Sigmoid colon (tissue), 7 donors: ENCODE results near the gene TMEM41B. TPM values are rescaled to one million over a fixed set of nuclear protein-coding genes. Genes with fewer than 3 reads are reported as not detected.
"Not testable (repeated sequence)": the region's sequence is repeated elsewhere in the genome, so short reads cannot be mapped to it uniquely, and the experiment has no call there.

Source experiments
- DNase-seq: peaks from one replicate; pipeline ENCODE4 v3.0.0-alpha.2; 2019
- H3K27ac ChIP-seq, 4 donors: fragments of 200-600 bp; sonication (generic); one replicate each; pipeline ENCODE4 v1.5.1; 2016 to 2019; ENCODE audit warnings: mild to moderate bottlenecking in 1 of 4
- H3K27me3 ChIP-seq, 3 donors: fragments of 200-600 bp; sonication (generic); one replicate each; pipeline ENCODE4 v1.5.1; 2019; ENCODE audit warnings: mild to moderate bottlenecking in 1 of 3
- H3K36me3 ChIP-seq, 4 donors: fragments of 200-600 bp; sonication (generic); one replicate each; pipeline ENCODE4 v1.5.1; 2016 to 2019
- H3K4me1 ChIP-seq, 4 donors: fragments of 200-600 bp; sonication (generic); one replicate each; pipeline ENCODE4 v1.5.1; 2017 to 2019
- H3K4me3 ChIP-seq, 4 donors: fragments of 200-600 bp; sonication (generic); one replicate each; pipeline ENCODE4 v1.5.1; 2017 to 2019; ENCODE audit warnings: mild to moderate bottlenecking in 2 of 4, moderate library complexity in 1 of 4
- H3K9me3 ChIP-seq, 4 donors: fragments of 200-600 bp in 3 of 4; sonication (generic) in 3 of 4; one replicate each; pipeline versions ENCODE4 v1.5.1 to v1.6.1; 2013 to 2019
- CTCF ChIP-seq, 4 experiments: fragments of 450-650 bp in 3 of 4; fragments of 200-600 bp in 1 of 4; IDR thresholded peaks; one replicate each; pipeline ENCODE4 v1.5.1; 2016 to 2019; ENCODE audit warnings: antibody characterized with exemption in 4 of 4, mild to moderate bottlenecking in 3 of 4, moderate library complexity in 2 of 4
- EP300 ChIP-seq, 4 donors: sonication (generic); formaldehyde crosslinking; IDR thresholded peaks; one replicate each; pipeline ENCODE4 v1.6.1; 2017; ENCODE audit warnings: antibody characterized with exemption in 4 of 4
- POLR2A ChIP-seq, 2 donors: fragments of 450-650 bp; IDR thresholded peaks; one replicate each; pipeline ENCODE4 v1.6.1; 2016; ENCODE audit warnings: antibody characterized with exemption in 2 of 2, mild to moderate bottlenecking in 2 of 2, moderate library complexity in 2 of 2
- POLR2AphosphoS5 ChIP-seq, 4 donors: sonication (generic); formaldehyde crosslinking; IDR thresholded peaks; one replicate each; pipeline ENCODE4 v1.6.1; 2017; ENCODE audit warnings: antibody characterized with exemption in 4 of 4
- WGBS, 2 donors: extraction: QIAGEN DNeasy Blood & Tissue Kit; methylation state at CpG; one replicate each; pipeline ENCODE4 v1.1.7; 2013; 5-methylcytosine and 5-hydroxymethylcytosine counted together
- intact Hi-C: fragments of 100-400 bp; cut with DNase I; formaldehyde crosslinking; loops from one replicate; pipeline ENCODE4 v1.15.1; 2023
- polyA plus RNA-seq, 3 donors: library from polyadenylated mRNA; stranded (reverse); fragments of 200-250 nt; gene quantifications; one replicate each; pipeline ENCODE4 v1.2.3, GENCODE V29; 2013
- small RNA-seq, 3 donors: library from RNA; depleted of rRNA; stranded (forward); fragments of <200 nt; gene quantifications; one replicate each; pipeline ENCODE3, GENCODE V24; 2016
- total RNA-seq, 4 donors: library from RNA; depleted of rRNA; stranded (reverse); fragments of >200 nt; gene quantifications; one replicate each; pipeline ENCODE4 v1.1.0, GENCODE V29; 2016
- donor health status: healthy with polysubstance abuse.
- donor health status: Bipolar disorder and iron deficiency.
- donor health status: healthy.

TMEM41B gene
- total and polyA plus RNA-seq, 7 donors, result 6.5 to 22.2 (median 20.4) TPM

DNA sequence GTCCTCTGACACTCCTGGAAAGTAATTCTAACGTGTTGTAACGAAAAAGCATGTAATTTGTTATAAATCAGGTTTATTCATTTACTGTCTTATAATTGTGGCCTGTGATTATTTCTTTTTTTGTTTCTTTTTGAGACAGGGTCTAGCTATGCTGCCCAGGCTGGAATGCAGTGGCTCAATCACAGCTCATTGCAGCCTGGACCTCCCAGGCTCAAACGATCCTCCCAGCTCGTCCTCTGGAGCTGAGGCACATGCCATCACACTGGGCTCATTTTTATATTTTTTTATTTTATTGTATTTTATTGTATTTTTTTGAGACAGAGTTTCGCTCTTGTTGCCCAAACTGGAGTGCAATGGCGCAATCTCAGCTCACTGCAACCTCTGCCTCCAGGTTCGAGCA, 65.1 kb downstream of the TMEM41B start:
- TF ChIP-seq EP300 (IDR thresholded peaks at IDR 0.05) (no peak), POLR2A (IDR thresholded peaks at IDR 0.05) (no peak), POLR2AphosphoS5 (IDR thresholded peaks at IDR 0.05) (no peak), CTCF (IDR thresholded peaks at IDR 0.05) (no peak)
- intact Hi-C loops, result no loop called here
- 97 to 98% methylated on average over 7 of the region's 7 CpGs for WGBS, 2 donors
- Histone ChIP-seq H3K27ac (no peak overlapping the region), H3K4me1 (peaks cover 0 to 20% (median 6%) of the 10 kb centered on the region in 4 donors), H3K27me3 (no peaks in the 10 kb centered on the region), H3K4me3 (no peak overlapping the region), H3K9me3 (no peaks in the 10 kb centered on the region), H3K36me3 (no peaks in the 10 kb centered on the region)
- DNase-seq, result no peak

- no peak for DNase-seq
- no peaks in the 10 kb centered on the region for H3K27me3 ChIP-seq
- no peaks in the 10 kb centered on the region for H3K9me3 ChIP-seq
- intact Hi-C loops, result no loop called here
- no peaks in the 10 kb centered on the region for H3K36me3 ChIP-seq
- H3K4me3 ChIP-seq, result no peak overlapping the region
- 94 to 97% methylated on average over 3 of the region's 3 CpGs for WGBS, 2 donors
- TF ChIP-seq POLR2AphosphoS5 (IDR thresholded peaks at IDR 0.05), result no peak
- TF ChIP-seq POLR2A (IDR thresholded peaks at IDR 0.05), result no peak
- TF ChIP-seq EP300 (IDR thresholded peaks at IDR 0.05), result no peak
- TF ChIP-seq CTCF (IDR thresholded peaks at IDR 0.05), result no peak
- peaks cover 0 to 16% (median 4%) of the 10 kb centered on the region in 4 donors for H3K4me1 ChIP-seq
- no peak overlapping the region for H3K27ac ChIP-seq
Observed at GRCh38 chr11:9247863-9248262, 66.5 kb downstream of the TMEM41B start.

DNA sequence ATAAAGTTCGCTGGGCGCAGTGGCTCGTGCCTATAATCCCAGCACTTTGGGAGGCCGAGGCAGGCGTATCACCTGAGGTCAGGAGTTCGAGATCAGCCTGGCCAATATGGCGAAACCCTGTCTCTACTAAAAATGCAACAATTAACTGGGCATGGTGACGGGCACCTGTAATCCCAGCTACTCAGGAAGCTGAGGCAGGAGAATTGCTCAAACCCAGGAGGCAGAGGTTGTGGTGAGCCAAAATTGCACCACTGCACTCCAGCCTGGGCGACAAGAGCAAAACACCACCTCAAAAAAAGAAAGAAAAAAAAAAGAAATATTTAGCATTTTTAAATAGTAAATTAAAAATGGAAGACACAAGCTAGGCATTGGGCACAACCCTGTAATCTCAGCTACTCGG, 78.2 kb downstream of the TMEM41B start:
- WGBS, 2 donors, result 92 to 95% methylated on average over 10 of the region's 10 CpGs
- H3K9me3 ChIP-seq, H3K4me3 ChIP-seq, H3K27ac ChIP-seq, H3K27me3 ChIP-seq, H3K36me3 ChIP-seq, intact Hi-C loops, DNase-seq: not testable (repeated sequence)
- H3K4me1 ChIP-seq, result peaks cover 0 to 26% (median 20%) of the 10 kb centered on the region in 4 donors

GRCh38 chr11:9232482-9232881, 81.9 kb downstream of the TMEM41B start:
- WGBS, 2 donors, result 94 to 95% methylated on average over 3 of the region's 3 CpGs
- peaks cover 0 to 35% (median 17%) of the 10 kb centered on the region in 4 donors for H3K4me1 ChIP-seq
- no peak overlapping the region for H3K4me3 ChIP-seq
- intact Hi-C loops, result no loop called here
- no peak for DNase-seq
- no peaks in the 10 kb centered on the region for H3K27me3 ChIP-seq
- no peaks in the 10 kb centered on the region for H3K9me3 ChIP-seq
- no peak for TF ChIP-seq POLR2A (IDR thresholded peaks at IDR 0.05)
- no peak for TF ChIP-seq EP300 (IDR thresholded peaks at IDR 0.05)
- no peak for TF ChIP-seq POLR2AphosphoS5 (IDR thresholded peaks at IDR 0.05)
- TF ChIP-seq CTCF (IDR thresholded peaks at IDR 0.05), result no peak
- peak overlapping the region in 2 of 4 donors; percentile 63 to 75 for H3K27ac ChIP-seq
- H3K36me3 ChIP-seq, result no peaks in the 10 kb centered on the region

GRCh38 chr11:9231848-9232177, 82.6 kb downstream of the TMEM41B start:
- DNase-seq, result no peak
- H3K4me3 ChIP-seq, result peak overlapping the region in 3 of 4 donors; percentile 19 to 35 (median 31)
- intact Hi-C loops, result no loop called here
- H3K9me3 ChIP-seq, result no peaks in the 10 kb centered on the region
- H3K27me3 ChIP-seq, result no peaks in the 10 kb centered on the region
- WGBS, 2 donors, result 2 to 9% methylated on average over 1 of the region's 1 CpG
- H3K36me3 ChIP-seq, result no peaks in the 10 kb centered on the region
- peaks cover 0 to 35% (median 17%) of the 10 kb centered on the region in 4 donors for H3K4me1 ChIP-seq
- H3K27ac ChIP-seq, result peak overlapping the region; percentile 55 to 75 (median 64)
- TF ChIP-seq CTCF (IDR thresholded peaks at IDR 0.05), result no peak

Small RNAs within 50 kb of the gene (small RNA-seq; reads per million reads assigned to genes)
- 0 reads per million in 3 donors for gene RF00017

Other genes with a start within 250 kb of the TMEM41B start
- 10 to 100 TPM in 3 of 4 donors, 1 to 10 TPM in 1; 7.5 to 22.9 (median 14.2) TPM for gene SCUBE2, start 223.0 kb downstream of the TMEM41B start, total RNA-seq
- 1 to 10 TPM; 2.3 to 6.0 (median 3.4) TPM for gene SCUBE2, start 223.0 kb downstream of the TMEM41B start, polyA plus RNA-seq
- gene DENND5A, start 49.2 kb downstream of the TMEM41B start, total RNA-seq, result 100 to 1,000 TPM in 1 of 4 donors, 10 to 100 TPM in 3; 89.2 to 130 (median 95.1) TPM
- gene DENND5A, start 49.2 kb downstream of the TMEM41B start, polyA plus RNA-seq, result 10 to 100 TPM in 2 of 3 donors, 1 to 10 TPM in 1; 9.7 to 19.3 (median 19.2) TPM
- gene IPO7, start 70.1 kb upstream of the TMEM41B start, total RNA-seq, result 100 to 1,000 TPM; 121 to 180 (median 145) TPM
- 10 to 100 TPM; 21.3 to 34.3 (median 27.6) TPM for gene IPO7, start 70.1 kb upstream of the TMEM41B start, polyA plus RNA-seq
- 10 to 100 TPM; 20.2 to 48.4 (median 32.4) TPM for gene ZNF143, start 146.4 kb upstream of the TMEM41B start, total RNA-seq
- gene ZNF143, start 146.4 kb upstream of the TMEM41B start, polyA plus RNA-seq, result 10 to 100 TPM; 13.2 to 17.7 (median 14.8) TPM